ENCODE data around the gene MYRIP.

DNA sequence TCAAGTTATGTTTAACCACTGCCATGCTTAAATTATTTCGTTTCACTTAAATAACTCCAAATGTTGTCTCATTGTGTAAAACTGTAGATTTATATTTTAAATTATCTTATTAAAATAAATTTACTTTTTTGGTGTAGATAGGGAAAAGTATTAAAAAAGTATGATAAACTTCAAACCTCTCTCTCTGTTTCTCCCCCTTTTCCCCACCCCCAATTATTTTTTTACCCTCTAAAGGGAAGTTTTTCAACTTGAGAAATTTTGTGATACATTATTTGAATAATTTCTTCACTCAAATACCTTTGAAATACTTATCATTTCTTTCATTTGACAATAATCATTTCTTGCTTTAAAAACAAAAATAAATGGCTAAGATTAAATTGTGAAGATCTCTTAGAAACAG lies 433.2 kb downstream of the MYRIP start:
- TF ChIP-seq POLR2A (IDR thresholded peaks at IDR 0.05; ENCODE audit: extremely low read depth, insufficient read length) (no peak), MYC (IDR thresholded peaks at IDR 0.05; ENCODE audit: low read depth, low read length) (no peak)
- TF ChIP-seq, protein P1, sequence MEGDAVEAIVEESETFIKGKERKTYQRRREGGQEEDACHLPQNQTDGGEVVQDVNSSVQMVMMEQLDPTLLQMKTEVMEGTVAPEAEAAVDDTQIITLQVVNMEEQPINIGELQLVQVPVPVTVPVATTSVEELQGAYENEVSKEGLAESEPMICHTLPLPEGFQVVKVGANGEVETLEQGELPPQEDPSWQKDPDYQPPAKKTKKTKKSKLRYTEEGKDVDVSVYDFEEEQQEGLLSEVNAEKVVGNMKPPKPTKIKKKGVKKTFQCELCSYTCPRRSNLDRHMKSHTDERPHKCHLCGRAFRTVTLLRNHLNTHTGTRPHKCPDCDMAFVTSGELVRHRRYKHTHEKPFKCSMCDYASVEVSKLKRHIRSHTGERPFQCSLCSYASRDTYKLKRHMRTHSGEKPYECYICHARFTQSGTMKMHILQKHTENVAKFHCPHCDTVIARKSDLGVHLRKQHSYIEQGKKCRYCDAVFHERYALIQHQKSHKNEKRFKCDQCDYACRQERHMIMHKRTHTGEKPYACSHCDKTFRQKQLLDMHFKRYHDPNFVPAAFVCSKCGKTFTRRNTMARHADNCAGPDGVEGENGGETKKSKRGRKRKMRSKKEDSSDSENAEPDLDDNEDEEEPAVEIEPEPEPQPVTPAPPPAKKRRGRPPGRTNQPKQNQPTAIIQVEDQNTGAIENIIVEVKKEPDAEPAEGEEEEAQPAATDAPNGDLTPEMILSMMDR (IDR thresholded peaks at IDR 0.05; ENCODE audit: low read depth, low read length) = no peak
